C4-2B (cell line): ENCODE results near the gene QSOX2.

Source experiments
- H3K27ac ChIP-seq: fragments of 450-650 bp; 2 replicates; pipeline ENCODE4 v1.5.1; 2017
- CTCF ChIP-seq: fragments of 450-650 bp; conservative IDR thresholded peaks from 2 replicates; pipeline ENCODE4 v1.5.1; 2017; ENCODE audit warnings: mild to moderate bottlenecking
- ZFX ChIP-seq: fragments of 450-650 bp; IDR thresholded peaks from 2 replicates; pipeline ENCODE4 v1.6.1; 2017

The QSOX2 gene

GRCh38 chr9:136257381-136258298, 12.0 kb upstream of the QSOX2 start:
- TF ChIP-seq CTCF (no peak), ZFX (no peak)
- no peak overlapping the region for H3K27ac ChIP-seq

- TF ChIP-seq ZFX (no peak), CTCF (no peak)
- no peak overlapping the region for H3K27ac ChIP-seq
These were observed 10.6 kb upstream of the QSOX2 start for GRCh38 chr9:136255896-136256890.

- no peak overlapping the region for H3K27ac ChIP-seq
- TF ChIP-seq CTCF (no peak), ZFX (no peak)
These were observed 9.5 kb upstream of the QSOX2 start for GRCh38 chr9:136255166-136255538.

GRCh38 chr9:136254381-136255165, 9.0 kb upstream of the QSOX2 start:
- no peak overlapping the region for H3K27ac ChIP-seq
- TF ChIP-seq CTCF (no peak), ZFX (no peak)

- no peak for TF ChIP-seq ZFX
- no peak for TF ChIP-seq CTCF
- no peak overlapping the region for H3K27ac ChIP-seq
These were observed 7.9 kb upstream of the QSOX2 start for GRCh38 chr9:136253246-136254130.

GRCh38 chr9:136252846-136253245, 7.2 kb upstream of the QSOX2 start:
- H3K27ac ChIP-seq = no peak overlapping the region
- TF ChIP-seq CTCF (no peak), ZFX (no peak)
